ENCODE data around the gene AHCY.
"Not testable (repeated sequence)": the region's sequence is repeated elsewhere in the genome, so short reads cannot be mapped to it uniquely, and the experiment has no call there.

DNA sequence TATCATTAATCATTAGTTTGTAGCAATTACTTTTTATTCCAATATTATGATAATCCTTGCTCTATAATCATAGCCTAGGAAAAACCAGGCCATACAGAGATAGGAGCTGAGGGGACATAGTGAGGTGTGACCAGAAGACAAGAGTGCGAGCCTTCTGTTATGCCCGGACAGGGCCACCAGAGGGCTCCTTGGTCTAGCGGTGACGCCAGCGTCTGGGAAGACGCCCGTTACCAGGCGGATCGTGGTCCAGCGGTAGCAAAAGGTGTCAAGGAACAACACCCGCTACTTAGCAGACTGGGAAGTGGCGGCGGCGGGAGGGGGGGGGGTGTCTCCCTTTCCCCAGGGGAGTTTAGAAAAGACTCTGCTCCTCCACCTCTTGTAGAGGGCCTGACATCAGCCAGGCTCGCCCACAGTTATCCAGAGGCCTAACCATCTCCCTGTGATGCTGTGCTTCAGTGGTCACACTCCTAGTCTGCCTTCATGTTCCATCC, 4.8 kb downstream of the AHCY start:
- peak in 3 of 4 experiments; percentile 30 to 40 (median 38) for TF ChIP-seq CTCF (IDR thresholded peaks at IDR 0.05)
- not testable (repeated sequence) for TF ChIP-seq POLR2A (IDR thresholded peaks at IDR 0.05)

Measured in gastroesophageal sphincter (tissue), 3 donors.